Neural progenitor cell (in vitro differentiated cells): ENCODE measurements around the gene GCK.

Experiments
- EZH2 ChIP-seq: fragments of 200-600 bp; sonication (generic); IDR thresholded peaks from 2 replicates; pipeline ENCODE4 v1.6.1; 2017; ENCODE audit warnings: antibody characterized with exemption, mild to moderate bottlenecking, moderate library complexity
- TF ChIP-seq, protein P1 (sequence below): fragments of 200-600 bp; sonication (generic); IDR thresholded peaks from 2 replicates; pipeline ENCODE4 v1.5.1; 2017; ENCODE audit warnings: antibody characterized with exemption, mild to moderate bottlenecking

DNA sequence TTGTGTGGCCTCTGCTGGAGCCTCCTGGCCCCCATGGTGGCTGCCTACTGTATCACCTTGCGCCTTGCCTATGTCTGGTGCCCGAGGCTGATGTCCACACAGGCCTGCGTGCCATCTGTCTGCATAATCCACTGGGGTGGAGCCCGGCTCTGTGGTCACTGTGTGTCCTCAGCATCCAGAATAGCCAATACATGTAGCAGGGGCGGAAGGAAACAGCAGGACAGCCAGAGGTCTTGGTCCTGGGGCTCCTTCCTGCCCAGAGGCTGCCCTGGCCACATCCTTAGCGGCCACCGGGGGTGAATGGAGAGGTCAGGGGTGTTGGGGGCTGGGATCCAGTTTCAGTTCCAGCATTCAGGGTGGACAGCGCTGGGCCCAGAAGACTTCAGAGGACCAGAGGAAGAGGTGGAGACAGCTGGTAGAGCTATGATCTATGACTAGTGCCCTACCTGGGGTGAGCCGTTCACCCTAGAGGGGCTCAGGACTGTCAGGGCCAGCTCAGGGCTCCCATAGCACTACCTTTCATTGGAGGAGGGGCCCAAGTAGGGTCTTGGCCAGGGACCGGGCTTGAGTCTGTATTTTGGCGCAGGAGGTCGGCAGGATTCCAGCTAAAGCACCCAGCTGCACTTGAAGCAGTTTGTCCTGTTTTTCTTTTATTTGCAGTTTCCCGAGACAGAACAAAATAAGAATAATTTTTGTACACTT lies 27.4 kb upstream of the GCK start:
- TF ChIP-seq EZH2: no peak
- TF ChIP-seq, protein P1, sequence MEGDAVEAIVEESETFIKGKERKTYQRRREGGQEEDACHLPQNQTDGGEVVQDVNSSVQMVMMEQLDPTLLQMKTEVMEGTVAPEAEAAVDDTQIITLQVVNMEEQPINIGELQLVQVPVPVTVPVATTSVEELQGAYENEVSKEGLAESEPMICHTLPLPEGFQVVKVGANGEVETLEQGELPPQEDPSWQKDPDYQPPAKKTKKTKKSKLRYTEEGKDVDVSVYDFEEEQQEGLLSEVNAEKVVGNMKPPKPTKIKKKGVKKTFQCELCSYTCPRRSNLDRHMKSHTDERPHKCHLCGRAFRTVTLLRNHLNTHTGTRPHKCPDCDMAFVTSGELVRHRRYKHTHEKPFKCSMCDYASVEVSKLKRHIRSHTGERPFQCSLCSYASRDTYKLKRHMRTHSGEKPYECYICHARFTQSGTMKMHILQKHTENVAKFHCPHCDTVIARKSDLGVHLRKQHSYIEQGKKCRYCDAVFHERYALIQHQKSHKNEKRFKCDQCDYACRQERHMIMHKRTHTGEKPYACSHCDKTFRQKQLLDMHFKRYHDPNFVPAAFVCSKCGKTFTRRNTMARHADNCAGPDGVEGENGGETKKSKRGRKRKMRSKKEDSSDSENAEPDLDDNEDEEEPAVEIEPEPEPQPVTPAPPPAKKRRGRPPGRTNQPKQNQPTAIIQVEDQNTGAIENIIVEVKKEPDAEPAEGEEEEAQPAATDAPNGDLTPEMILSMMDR: no peak
